ENCODE measurements around the gene ATP8B4. TPM values are rescaled to one million over a fixed set of nuclear protein-coding genes. Genes with fewer than 3 reads are reported as not detected.

ATP8B4 gene
- total RNA-seq, 1 donor from 2014 or later, result 2.5 TPM

DNA sequence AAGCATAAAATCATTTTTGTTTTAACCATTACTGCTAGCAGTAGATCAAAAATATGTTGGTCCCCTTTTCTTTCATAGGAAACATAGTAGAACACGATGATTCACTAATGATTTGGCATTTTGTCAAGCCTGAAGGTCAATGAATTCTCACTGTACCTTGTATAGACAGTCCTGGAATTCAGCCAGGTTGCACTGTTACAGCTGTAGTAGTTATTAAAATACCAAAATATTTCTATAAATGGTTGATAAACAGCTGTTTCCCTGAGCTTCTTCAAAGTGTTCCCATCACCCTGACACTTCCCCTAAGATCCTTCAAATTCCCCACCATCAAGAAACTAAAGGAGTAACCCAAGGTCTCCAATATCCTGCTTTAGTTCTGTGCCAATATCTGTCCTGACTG is 200.9 kb downstream of the ATP8B4 start:
- intact Hi-C loops (cut with micrococcal nuclease), result no loop called here
- H3K4me1 ChIP-seq, result peaks cover 26% of the 10 kb centered on the region
- DNase-seq, result no peak
- H3K9me3 ChIP-seq (replicated peaks), result peaks cover 10% of the 10 kb centered on the region
- no peaks in the 10 kb centered on the region for H3K27me3 ChIP-seq (ENCODE audit: low read depth)
- peak overlapping the region; percentile 32 for H3K27ac ChIP-seq (replicated peaks)
- H3K36me3 ChIP-seq, result no peaks in the 10 kb centered on the region
- TF ChIP-seq, protein P1, sequence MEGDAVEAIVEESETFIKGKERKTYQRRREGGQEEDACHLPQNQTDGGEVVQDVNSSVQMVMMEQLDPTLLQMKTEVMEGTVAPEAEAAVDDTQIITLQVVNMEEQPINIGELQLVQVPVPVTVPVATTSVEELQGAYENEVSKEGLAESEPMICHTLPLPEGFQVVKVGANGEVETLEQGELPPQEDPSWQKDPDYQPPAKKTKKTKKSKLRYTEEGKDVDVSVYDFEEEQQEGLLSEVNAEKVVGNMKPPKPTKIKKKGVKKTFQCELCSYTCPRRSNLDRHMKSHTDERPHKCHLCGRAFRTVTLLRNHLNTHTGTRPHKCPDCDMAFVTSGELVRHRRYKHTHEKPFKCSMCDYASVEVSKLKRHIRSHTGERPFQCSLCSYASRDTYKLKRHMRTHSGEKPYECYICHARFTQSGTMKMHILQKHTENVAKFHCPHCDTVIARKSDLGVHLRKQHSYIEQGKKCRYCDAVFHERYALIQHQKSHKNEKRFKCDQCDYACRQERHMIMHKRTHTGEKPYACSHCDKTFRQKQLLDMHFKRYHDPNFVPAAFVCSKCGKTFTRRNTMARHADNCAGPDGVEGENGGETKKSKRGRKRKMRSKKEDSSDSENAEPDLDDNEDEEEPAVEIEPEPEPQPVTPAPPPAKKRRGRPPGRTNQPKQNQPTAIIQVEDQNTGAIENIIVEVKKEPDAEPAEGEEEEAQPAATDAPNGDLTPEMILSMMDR (IDR thresholded peaks at IDR 0.05; ENCODE audit: borderline replicate concordance), result no peak
- no peak overlapping the region for H3K4me3 ChIP-seq

DNA sequence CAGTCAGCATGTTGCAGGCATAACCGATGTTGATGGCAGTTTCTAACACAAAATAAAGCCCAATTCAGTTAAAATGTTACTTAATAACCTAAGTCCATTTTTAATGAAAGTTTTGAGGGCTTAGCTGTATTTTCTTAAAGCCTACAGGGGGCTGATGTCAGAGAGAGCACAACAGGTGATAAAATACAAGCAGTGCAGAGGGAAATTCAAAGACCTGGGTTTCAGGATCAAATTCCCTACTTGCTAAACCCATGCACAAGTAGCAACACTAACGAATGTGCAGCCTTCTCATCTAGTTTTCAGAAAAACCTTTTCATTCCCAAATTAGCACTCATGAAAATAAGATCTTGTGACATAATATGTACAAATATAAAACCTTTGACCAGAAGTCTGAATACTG is 202.0 kb downstream of the ATP8B4 start:
- Histone ChIP-seq H3K9me3 (replicated peaks) (peaks cover 17% of the 10 kb centered on the region), H3K36me3 (no peaks in the 10 kb centered on the region), H3K27ac (replicated peaks) (peak overlapping the region; percentile 32), H3K4me3 (no peak overlapping the region), H3K4me1 (peaks cover 26% of the 10 kb centered on the region), H3K27me3 (ENCODE audit: low read depth) (no peaks in the 10 kb centered on the region)
- no peak for DNase-seq
- TF ChIP-seq, protein P1 (IDR thresholded peaks at IDR 0.05; ENCODE audit: borderline replicate concordance), result no peak
- intact Hi-C loops (cut with micrococcal nuclease), result no loop called here

DNA sequence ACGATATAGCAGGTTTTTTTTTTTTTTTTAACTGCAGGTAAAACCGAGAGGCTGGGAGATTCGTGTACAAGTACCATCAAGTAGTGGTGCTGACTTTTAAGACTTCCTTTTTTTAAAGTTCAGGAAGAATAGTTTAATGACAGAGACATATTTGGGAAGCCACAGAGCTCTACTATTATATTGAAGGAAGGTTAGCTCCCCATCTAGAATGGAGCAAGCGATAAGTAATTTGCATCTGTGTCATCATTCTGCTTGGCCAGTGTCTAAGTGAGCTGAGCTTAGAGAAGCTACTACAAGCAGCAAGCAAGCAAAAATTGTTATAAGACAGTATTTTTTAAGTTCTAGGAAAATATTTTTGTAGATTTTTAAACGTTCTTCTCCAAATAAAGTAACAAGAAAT is 203.2 kb downstream of the ATP8B4 start:
- peaks cover 29% of the 10 kb centered on the region for H3K9me3 ChIP-seq (replicated peaks)
- no peak for DNase-seq
- no peaks in the 10 kb centered on the region for H3K27me3 ChIP-seq (ENCODE audit: low read depth)
- H3K36me3 ChIP-seq, result no peaks in the 10 kb centered on the region
- TF ChIP-seq, protein P1 (IDR thresholded peaks at IDR 0.05; ENCODE audit: borderline replicate concordance), result no peak
- no peak overlapping the region for H3K4me3 ChIP-seq
- no peak overlapping the region for H3K27ac ChIP-seq (replicated peaks)
- intact Hi-C loops (cut with micrococcal nuclease), result no loop called here
- peaks cover 26% of the 10 kb centered on the region for H3K4me1 ChIP-seq

DNA sequence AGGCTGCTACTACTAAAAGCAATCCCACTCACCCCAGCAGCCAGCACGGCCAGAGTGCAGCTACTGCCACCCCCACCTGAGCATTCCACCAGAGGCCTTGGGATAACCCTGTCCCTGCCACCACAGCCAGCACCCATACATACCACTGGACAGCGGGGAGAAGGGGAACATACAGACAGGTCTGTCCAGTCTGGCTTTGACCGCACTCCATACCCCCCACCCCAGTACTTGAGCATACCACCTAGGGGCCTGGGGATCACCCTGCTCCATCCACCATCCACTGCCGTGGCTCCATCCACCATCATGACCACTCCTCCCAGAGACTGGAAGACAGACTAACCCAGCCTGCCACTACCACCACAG is 210.1 kb downstream of the ATP8B4 start:
- Histone ChIP-seq H3K27ac (replicated peaks) (no peak overlapping the region), H3K36me3 (no peaks in the 10 kb centered on the region)
- intact Hi-C loops (cut with micrococcal nuclease), result no loop called here

DNA sequence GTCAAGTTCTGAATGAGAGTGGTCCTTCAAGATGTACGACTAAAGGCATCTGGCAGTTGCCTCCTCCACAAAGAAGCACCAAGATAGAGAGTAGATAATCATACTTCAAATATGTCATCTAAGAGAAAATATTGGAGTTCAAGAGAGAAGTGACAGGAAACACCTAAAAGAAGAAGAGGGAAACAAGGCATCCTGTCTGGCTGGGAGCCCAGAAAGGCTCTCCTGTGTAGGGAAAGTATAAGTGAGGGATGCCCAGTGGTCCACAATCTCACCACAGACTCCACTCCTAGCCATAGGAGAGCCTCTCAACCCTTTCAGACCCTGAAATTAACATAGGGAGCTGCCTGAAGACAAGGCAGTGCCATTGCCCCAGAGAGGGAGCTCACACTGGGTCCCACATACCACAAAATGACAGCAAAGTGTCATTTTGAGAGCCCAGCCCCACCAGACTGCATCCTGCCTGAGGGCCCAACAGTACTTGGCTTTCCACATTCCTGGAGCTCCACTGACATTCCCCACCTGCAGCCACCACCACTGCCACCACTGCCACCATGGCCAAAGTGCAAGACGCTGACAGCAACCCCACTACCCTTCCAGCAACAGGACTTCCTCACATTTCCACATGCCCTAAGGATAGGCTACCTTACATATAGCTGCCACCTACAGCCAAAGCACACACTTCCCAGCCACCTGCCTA is 210.6 kb downstream of the ATP8B4 start:
- peaks cover 2% of the 10 kb centered on the region for H3K4me1 ChIP-seq
- peaks cover 35% of the 10 kb centered on the region for H3K9me3 ChIP-seq (replicated peaks)
- H3K36me3 ChIP-seq, result no peaks in the 10 kb centered on the region
- no peaks in the 10 kb centered on the region for H3K27me3 ChIP-seq (ENCODE audit: low read depth)
- intact Hi-C loops (cut with micrococcal nuclease), result no loop called here
- no peak for DNase-seq
- H3K27ac ChIP-seq (replicated peaks), result no peak overlapping the region
- no peak overlapping the region for H3K4me3 ChIP-seq
- TF ChIP-seq, protein P1 (IDR thresholded peaks at IDR 0.05; ENCODE audit: borderline replicate concordance), result no peak

More for the DNA sequence above, 210.1 kb downstream of the ATP8B4 start:
- Histone ChIP-seq H3K9me3 (replicated peaks) (peaks cover 38% of the 10 kb centered on the region), H3K27me3 (ENCODE audit: low read depth) (no peaks in the 10 kb centered on the region), H3K4me3 (no peak overlapping the region), H3K4me1 (no peaks in the 10 kb centered on the region)
- TF ChIP-seq, protein P1 (IDR thresholded peaks at IDR 0.05; ENCODE audit: borderline replicate concordance), result no peak
- DNase-seq, result no peak

All from left ventricle myocardium inferior (tissue), 1 donor.